ENCODE data around the gene PDXP.

- no peak for TF ChIP-seq CTCF (IDR thresholded peaks at IDR 0.05; ENCODE audit: low read depth, low read length, poor library complexity, severe bottlenecking)
- no peak for TF ChIP-seq EZH2phosphoT487 (IDR thresholded peaks at IDR 0.05; ENCODE audit: borderline replicate concordance, low read length)
Measured at GRCh38 chr22:37701141-37701786, 42.7 kb downstream of the PDXP start.

All from DOHH2 (cell line).